Measurements from ENCODE around the gene MALL.
"Not testable (repeated sequence)": the region's sequence is repeated elsewhere in the genome, so short reads cannot be mapped to it uniquely, and the experiment has no call there.

MALL gene

GRCh38 chr2:110047225-110047624 is 68.4 kb downstream of the MALL start:
- not testable (repeated sequence) for H3K27me3 ChIP-seq (ENCODE audit: insufficient read depth, low read length); H3K9me2 ChIP-seq (ENCODE audit: low read depth, low read length); H3K4me3 ChIP-seq (ENCODE audit: low read depth, low read length, poor library complexity, severe bottlenecking); H4K20me1 ChIP-seq (ENCODE audit: insufficient read depth, low read length); H3K9ac ChIP-seq (ENCODE audit: low read length); H3K4me1 ChIP-seq (ENCODE audit: insufficient read depth, low read length, severe bottlenecking); H3K79me2 ChIP-seq (ENCODE audit: insufficient read depth, low read length); H3K36me3 ChIP-seq (ENCODE audit: insufficient read depth, low read length); H3F3A ChIP-seq (ENCODE audit: insufficient read depth, low read length); H3K4me2 ChIP-seq (ENCODE audit: low read length); H3K27ac ChIP-seq (ENCODE audit: low read depth, low read length, poor library complexity, severe bottlenecking); H3K9me3 ChIP-seq (ENCODE audit: low read length); H2AFZ ChIP-seq (ENCODE audit: low read length)

GRCh38 chr2:110041941-110042660 is 73.5 kb downstream of the MALL start:
- H3K4me2 ChIP-seq (ENCODE audit: low read length); H2AFZ ChIP-seq (ENCODE audit: low read length); H3K9ac ChIP-seq (ENCODE audit: low read length); H3K79me2 ChIP-seq (ENCODE audit: insufficient read depth, low read length); H3K27me3 ChIP-seq (ENCODE audit: insufficient read depth, low read length); H3K27ac ChIP-seq (ENCODE audit: low read depth, low read length, poor library complexity, severe bottlenecking); H3K36me3 ChIP-seq (ENCODE audit: insufficient read depth, low read length); H3F3A ChIP-seq (ENCODE audit: insufficient read depth, low read length); H3K4me1 ChIP-seq (ENCODE audit: insufficient read depth, low read length, severe bottlenecking); H3K9me2 ChIP-seq (ENCODE audit: low read depth, low read length); H3K9me3 ChIP-seq (ENCODE audit: low read length); H3K4me3 ChIP-seq (ENCODE audit: low read depth, low read length, poor library complexity, severe bottlenecking); H4K20me1 ChIP-seq (ENCODE audit: insufficient read depth, low read length): not testable (repeated sequence)

GRCh38 chr2:110037336-110037735 is 78.3 kb downstream of the MALL start:
- H3K36me3 ChIP-seq (ENCODE audit: insufficient read depth, low read length); H4K20me1 ChIP-seq (ENCODE audit: insufficient read depth, low read length); H3K4me1 ChIP-seq (ENCODE audit: insufficient read depth, low read length, severe bottlenecking); H3K4me2 ChIP-seq (ENCODE audit: low read length); H3K9me3 ChIP-seq (ENCODE audit: low read length); H3K9ac ChIP-seq (ENCODE audit: low read length); H3K27me3 ChIP-seq (ENCODE audit: insufficient read depth, low read length); H3K79me2 ChIP-seq (ENCODE audit: insufficient read depth, low read length); H2AFZ ChIP-seq (ENCODE audit: low read length); H3K4me3 ChIP-seq (ENCODE audit: low read depth, low read length, poor library complexity, severe bottlenecking); H3K9me2 ChIP-seq (ENCODE audit: low read depth, low read length); H3F3A ChIP-seq (ENCODE audit: insufficient read depth, low read length); H3K27ac ChIP-seq (ENCODE audit: low read depth, low read length, poor library complexity, severe bottlenecking): not testable (repeated sequence)

GRCh38 chr2:110035384-110035783 is 80.2 kb downstream of the MALL start:
- not testable (repeated sequence) for H3K79me2 ChIP-seq (ENCODE audit: insufficient read depth, low read length); H3F3A ChIP-seq (ENCODE audit: insufficient read depth, low read length); H3K9me2 ChIP-seq (ENCODE audit: low read depth, low read length); H3K36me3 ChIP-seq (ENCODE audit: insufficient read depth, low read length); H3K9me3 ChIP-seq (ENCODE audit: low read length); H2AFZ ChIP-seq (ENCODE audit: low read length); H3K27ac ChIP-seq (ENCODE audit: low read depth, low read length, poor library complexity, severe bottlenecking); H4K20me1 ChIP-seq (ENCODE audit: insufficient read depth, low read length); H3K9ac ChIP-seq (ENCODE audit: low read length); H3K27me3 ChIP-seq (ENCODE audit: insufficient read depth, low read length); H3K4me2 ChIP-seq (ENCODE audit: low read length); H3K4me3 ChIP-seq (ENCODE audit: low read depth, low read length, poor library complexity, severe bottlenecking); H3K4me1 ChIP-seq (ENCODE audit: insufficient read depth, low read length, severe bottlenecking)

GRCh38 chr2:110034935-110035334 is 80.7 kb downstream of the MALL start:
- not testable (repeated sequence) for H3K9ac ChIP-seq (ENCODE audit: low read length); H2AFZ ChIP-seq (ENCODE audit: low read length); H3K9me2 ChIP-seq (ENCODE audit: low read depth, low read length); H3K27ac ChIP-seq (ENCODE audit: low read depth, low read length, poor library complexity, severe bottlenecking); H4K20me1 ChIP-seq (ENCODE audit: insufficient read depth, low read length); H3K36me3 ChIP-seq (ENCODE audit: insufficient read depth, low read length); H3K4me3 ChIP-seq (ENCODE audit: low read depth, low read length, poor library complexity, severe bottlenecking); H3F3A ChIP-seq (ENCODE audit: insufficient read depth, low read length); H3K4me2 ChIP-seq (ENCODE audit: low read length); H3K27me3 ChIP-seq (ENCODE audit: insufficient read depth, low read length); H3K79me2 ChIP-seq (ENCODE audit: insufficient read depth, low read length); H3K9me3 ChIP-seq (ENCODE audit: low read length); H3K4me1 ChIP-seq (ENCODE audit: insufficient read depth, low read length, severe bottlenecking)

All from OCI-LY1 (cell line).